CD4-positive, alpha-beta T cell (primary cell): ENCODE data around the gene LRRC14B. TPM values are rescaled to one million over a fixed set of nuclear protein-coding genes. Genes with fewer than 3 reads are reported as not detected.

Experiments used
- ATAC-seq: fragments of 200-7000 bp; cut with Tn5 transposase; one replicate; pipeline ENCODE4 v1.10.0; 2022; ENCODE audit warnings: mild to moderate bottlenecking; ENCODE audit not compliant: poor library complexity
- CTCF ChIA-PET: fragments of 350-600 bp; sonication (Branson Sonifier 250); formaldehyde crosslinking; loops from one replicate; lab custom pipeline; 2021; ENCODE audit warnings: antibody characterized with exemption, inconsistent platforms; lab: Charles Lee
- POLR2A ChIA-PET: fragments of 350-600 bp; sonication (Branson Sonifier 250); formaldehyde crosslinking; loops from one replicate; lab custom pipeline; 2021; ENCODE audit warnings: antibody characterized with exemption, inconsistent platforms; lab: Charles Lee
- DNase-seq, 14 experiments: peaks; one replicate each; pipeline ENCODE4 v3.0.0-alpha.2; 2013 to 2020; ENCODE audit warnings: mixed read lengths in 2 of 14
- H3K27ac ChIP-seq, 2 donors: one replicate each; pipeline versions ENCODE4 v1.5.1 to v1.7.0; 2013; ENCODE audit warnings: low read length in 2 of 2, low read depth in 1 of 2, mild to moderate bottlenecking in 1 of 2
- H3K27me3 ChIP-seq, 2 experiments: 1 replicate in 1 of 2; 2 replicates in 1 of 2; pipeline versions ENCODE4 v1.6.1 to v1.7.0; 2013; ENCODE audit warnings: low read length in 2 of 2, control low read depth in 1 of 2, mild to moderate bottlenecking in 1 of 2, moderate library complexity in 1 of 2; ENCODE audit not compliant: insufficient read depth in 2 of 2, control insufficient read depth in 1 of 2
- H3K36me3 ChIP-seq: one replicate; pipeline ENCODE4 v1.6.1; 2013; ENCODE audit warnings: low read length, control low read depth; ENCODE audit not compliant: insufficient read depth
- H3K4me1 ChIP-seq: one replicate; pipeline ENCODE4 v1.6.1; 2013; ENCODE audit warnings: low read length, control low read depth; ENCODE audit not compliant: insufficient read depth
- H3K4me3 ChIP-seq: one replicate; pipeline ENCODE4 v1.5.1; 2013; ENCODE audit warnings: mild to moderate bottlenecking, low read length, moderate library complexity
- H3K9me3 ChIP-seq, 2 experiments: 1 replicate in 1 of 2; 2 replicates in 1 of 2; pipeline versions ENCODE4 v1.6.1 to v1.7.0; 2013; ENCODE audit warnings: low read length in 2 of 2, mild to moderate bottlenecking in 2 of 2, control low read depth in 1 of 2, moderate library complexity in 1 of 2; ENCODE audit not compliant: control insufficient read depth in 1 of 2, insufficient read depth in 1 of 2
- H3K27ac Mint-ChIP-seq: one replicate; pipeline ENCODE4 v1.8.0; 2020; ENCODE audit warnings: mixed read lengths
- H3K27me3 Mint-ChIP-seq: one replicate; pipeline ENCODE4 v1.8.0; 2021; ENCODE audit warnings: mixed read lengths
- H3K36me3 Mint-ChIP-seq: one replicate; pipeline ENCODE4 v1.8.0; 2021; ENCODE audit warnings: low read depth, mixed read lengths
- H3K4me1 Mint-ChIP-seq: one replicate; pipeline ENCODE4 v1.8.0; 2021; ENCODE audit warnings: low read depth, mixed read lengths
- H3K4me3 Mint-ChIP-seq: one replicate; pipeline ENCODE4 v1.8.0; 2020; ENCODE audit warnings: mild to moderate bottlenecking, mixed read lengths
- H3K9me3 Mint-ChIP-seq: one replicate; pipeline ENCODE4 v1.8.0; 2020; ENCODE audit warnings: mixed read lengths
- intact Hi-C, 2 experiments: fragments of 100-400 bp; cut with DNase I in 1 of 2; cut with micrococcal nuclease in 1 of 2; formaldehyde crosslinking; loops; one replicate each; pipeline versions ENCODE4 v1.15.1 to v1.9.0; 2023 to 2025; cut with DNase I, micrococcal nuclease
- total RNA-seq, 174 experiments: library from RNA in 2 of 174; stranded (reverse) in 2 of 174; gene quantifications; one replicate each; pipeline ENCODE4 v1.2.3 and lab custom pipeline; 2021 to 2026
- TF ChIP-seq, protein P1 (sequence below): fragments of 200-600 bp; IDR thresholded peaks from one replicate; pipeline ENCODE4 v1.8.0; 2022; ENCODE audit warnings: antibody characterized with exemption, mild to moderate bottlenecking

LRRC14B gene
- total RNA-seq, 2 experiments from 2014 or later, result 0.14 TPM; not detected in 1

DNA sequence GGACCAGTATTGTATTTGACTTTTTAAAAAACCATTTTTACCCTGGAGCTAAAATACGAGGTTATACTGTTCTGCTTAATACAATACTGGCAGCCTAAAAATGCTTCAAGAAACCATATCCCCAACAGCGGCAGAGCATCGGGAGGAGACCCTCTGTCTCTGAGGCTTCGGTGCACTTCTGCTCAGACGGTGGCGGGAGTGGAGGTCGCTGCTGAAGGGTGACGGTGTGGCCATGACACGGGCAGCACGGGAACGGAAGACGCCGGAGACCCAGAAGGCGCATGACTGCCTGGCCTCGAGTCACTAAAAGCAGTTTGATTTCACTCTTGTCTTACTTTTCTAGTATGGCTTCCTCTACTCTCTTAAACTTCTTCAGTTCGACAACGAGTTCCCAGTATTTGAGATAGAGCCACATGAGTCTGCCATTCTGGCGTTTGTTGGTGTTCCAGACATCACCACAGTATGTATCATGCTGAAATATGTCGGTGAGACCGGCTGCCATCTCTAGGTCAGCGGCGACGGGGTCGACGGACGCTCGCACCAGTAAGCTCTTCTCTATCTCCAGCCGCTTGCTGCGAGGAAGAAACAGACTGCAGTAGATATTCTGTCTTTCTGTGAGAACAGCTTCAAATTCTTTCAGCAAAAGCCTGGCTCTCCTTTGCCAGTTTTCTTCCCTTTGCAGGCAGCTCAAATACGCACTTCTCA is 13.8 kb downstream of the LRRC14B start:
- Histone ChIP-seq H3K36me3 (peaks cover 43% of the 10 kb centered on the region), H3K27ac (no peak overlapping the region)
- DNase-seq, result no peak

DNA sequence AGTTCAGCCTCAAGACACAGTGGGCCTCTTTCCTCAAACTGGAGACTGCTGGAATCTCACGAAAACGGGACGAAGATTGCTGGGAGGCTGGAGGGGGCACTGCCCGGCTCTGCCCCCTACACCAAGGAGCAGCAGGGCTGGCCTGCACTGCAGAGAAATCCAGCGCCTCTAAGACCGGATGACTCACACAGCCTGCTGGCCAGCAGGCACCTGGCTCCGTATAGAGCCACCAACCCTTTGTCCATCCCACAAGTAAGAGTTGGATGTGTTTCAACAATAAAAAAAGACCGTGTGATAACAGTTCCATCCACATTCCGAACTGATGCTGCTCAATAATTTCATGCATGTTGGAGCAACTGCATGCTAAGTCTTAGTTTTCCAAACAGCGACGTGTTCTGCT is 15.1 kb downstream of the LRRC14B start:
- POLR2A ChIA-PET, result no interaction called here
- H3K27ac ChIP-seq, result no peak overlapping the region

More for the DNA sequence above, 13.8 kb downstream of the LRRC14B start:
- intact Hi-C loops, result no loop called here
- Histone ChIP-seq H3K4me3 (no peak overlapping the region), H3K27me3 (no peaks in the 10 kb centered on the region), H3K4me1 (no peaks in the 10 kb centered on the region), H3K9me3 (no peaks in the 10 kb centered on the region)
- Mint-ChIP-seq H3K9me3 (no peaks in the 10 kb centered on the region), H3K36me3 (peaks cover 65% of the 10 kb centered on the region), H3K27me3 (no peaks in the 10 kb centered on the region), H3K27ac (no peak overlapping the region), H3K4me1 (peaks cover 18% of the 10 kb centered on the region), H3K4me3 (no peak overlapping the region)
- TF ChIP-seq, protein P1, sequence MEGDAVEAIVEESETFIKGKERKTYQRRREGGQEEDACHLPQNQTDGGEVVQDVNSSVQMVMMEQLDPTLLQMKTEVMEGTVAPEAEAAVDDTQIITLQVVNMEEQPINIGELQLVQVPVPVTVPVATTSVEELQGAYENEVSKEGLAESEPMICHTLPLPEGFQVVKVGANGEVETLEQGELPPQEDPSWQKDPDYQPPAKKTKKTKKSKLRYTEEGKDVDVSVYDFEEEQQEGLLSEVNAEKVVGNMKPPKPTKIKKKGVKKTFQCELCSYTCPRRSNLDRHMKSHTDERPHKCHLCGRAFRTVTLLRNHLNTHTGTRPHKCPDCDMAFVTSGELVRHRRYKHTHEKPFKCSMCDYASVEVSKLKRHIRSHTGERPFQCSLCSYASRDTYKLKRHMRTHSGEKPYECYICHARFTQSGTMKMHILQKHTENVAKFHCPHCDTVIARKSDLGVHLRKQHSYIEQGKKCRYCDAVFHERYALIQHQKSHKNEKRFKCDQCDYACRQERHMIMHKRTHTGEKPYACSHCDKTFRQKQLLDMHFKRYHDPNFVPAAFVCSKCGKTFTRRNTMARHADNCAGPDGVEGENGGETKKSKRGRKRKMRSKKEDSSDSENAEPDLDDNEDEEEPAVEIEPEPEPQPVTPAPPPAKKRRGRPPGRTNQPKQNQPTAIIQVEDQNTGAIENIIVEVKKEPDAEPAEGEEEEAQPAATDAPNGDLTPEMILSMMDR, result no peak
- ATAC-seq, result no peak
- CTCF ChIA-PET, result no interaction called here
- POLR2A ChIA-PET, result no interaction called here

DNA sequence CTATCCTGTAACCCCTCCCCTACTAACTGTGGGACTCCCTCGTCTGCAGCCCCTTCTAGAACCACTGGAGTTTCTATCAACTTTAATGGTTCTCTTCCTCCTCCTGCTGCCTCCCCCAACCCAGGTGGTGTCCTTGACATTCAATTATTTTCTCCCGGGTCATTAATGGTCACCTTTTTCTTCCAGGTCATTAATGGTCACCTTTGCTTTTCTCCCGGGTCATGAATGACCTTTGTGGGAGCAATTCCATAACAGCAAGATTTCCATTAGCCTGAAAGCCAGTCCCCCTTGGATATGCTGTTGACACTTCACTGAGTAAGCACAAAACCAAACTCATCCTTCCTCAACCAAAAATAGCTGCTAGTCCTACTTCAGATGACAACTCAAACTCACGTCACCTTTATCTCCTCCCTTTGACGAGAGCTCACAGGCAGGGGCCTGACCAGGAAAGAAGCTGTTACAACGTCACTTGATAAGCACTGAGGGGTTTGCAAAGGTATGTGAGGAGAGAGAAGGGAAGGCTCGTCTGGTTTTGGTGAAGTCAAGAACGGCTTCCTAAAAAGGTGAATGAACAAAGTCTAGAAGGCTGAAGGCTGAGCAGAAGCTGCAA is 15.7 kb downstream of the LRRC14B start:
- peaks cover 43% of the 10 kb centered on the region for H3K36me3 ChIP-seq
- H3K4me1 ChIP-seq, result peaks cover 3% of the 10 kb centered on the region
- Mint-ChIP-seq H3K27me3 (no peaks in the 10 kb centered on the region), H3K27ac (no peak overlapping the region), H3K36me3 (peaks cover 65% of the 10 kb centered on the region), H3K9me3 (no peaks in the 10 kb centered on the region), H3K4me1 (peaks cover 22% of the 10 kb centered on the region), H3K4me3 (no peak overlapping the region)
- TF ChIP-seq, protein P1, result no peak
- POLR2A ChIA-PET, result no interaction called here
- DNase-seq (no peak), ATAC-seq (no peak)
- H3K4me3 ChIP-seq, result no peak overlapping the region
- H3K27ac ChIP-seq, result no peak overlapping the region
- CTCF ChIA-PET, result no interaction called here
- H3K27me3 ChIP-seq, result no peaks in the 10 kb centered on the region
- H3K9me3 ChIP-seq, result no peaks in the 10 kb centered on the region
- intact Hi-C loops, result no loop called here

More for the DNA sequence above, 15.1 kb downstream of the LRRC14B start:
- intact Hi-C loops, result no loop called here
- H3K4me3 ChIP-seq, result no peak overlapping the region
- peaks cover 3% of the 10 kb centered on the region for H3K4me1 ChIP-seq
- Mint-ChIP-seq H3K4me1 (peaks cover 22% of the 10 kb centered on the region), H3K36me3 (peaks cover 66% of the 10 kb centered on the region), H3K4me3 (no peak overlapping the region), H3K9me3 (no peaks in the 10 kb centered on the region), H3K27ac (no peak overlapping the region), H3K27me3 (no peaks in the 10 kb centered on the region)
- H3K9me3 ChIP-seq, result no peaks in the 10 kb centered on the region
- DNase-seq, result no peak
- peaks cover 43% of the 10 kb centered on the region for H3K36me3 ChIP-seq
- TF ChIP-seq, protein P1, result no peak
- CTCF ChIA-PET, result no interaction called here
- no peak for ATAC-seq
- H3K27me3 ChIP-seq, result no peaks in the 10 kb centered on the region
